GM23338 (cell line): Measurements from ENCODE around the gene EXD3. TPM values are rescaled to one million over a fixed set of nuclear protein-coding genes. Genes with fewer than 3 reads are reported as not detected.
"Not testable (repeated sequence)": the region's sequence is repeated elsewhere in the genome, so short reads cannot be mapped to it uniquely, and the experiment has no call there.

ENCODE experiments used
- ATAC-seq: fragments of 200-7000 bp; cut with Tn5 transposase; 3 replicates; pipeline ENCODE4 v1.9.1; 2020
- DNase-seq: peaks from one replicate; pipeline ENCODE4 v3.0.0-alpha.2; 2015; ENCODE audit warnings: low spot score
- H2AFZ ChIP-seq: fragments of 200-600 bp; sonication (generic); 2 replicates; pipeline ENCODE4 v1.8.0; 2016; ENCODE audit warnings: antibody characterized with exemption, mild to moderate bottlenecking, moderate library complexity
- H3F3A ChIP-seq: fragments of 200-600 bp; sonication (generic); replicated peaks from 2 replicates; pipeline ENCODE4 v1.8.0; 2017; ENCODE audit warnings: antibody characterized with exemption, mixed run types, low read depth
- H3K27ac ChIP-seq: fragments of 200-600 bp; sonication (generic); 2 replicates; pipeline ENCODE4 v1.6.1; 2016; ENCODE audit warnings: low read depth
- H3K27me3 ChIP-seq: fragments of 200-600 bp; sonication (generic); 2 replicates; pipeline ENCODE4 v1.8.0; 2016; ENCODE audit warnings: mild to moderate bottlenecking, mixed run types, moderate library complexity; ENCODE audit not compliant: insufficient read depth
- H3K36me3 ChIP-seq: fragments of 200-600 bp; sonication (generic); 2 replicates; pipeline ENCODE4 v1.8.0; 2016; ENCODE audit warnings: mild to moderate bottlenecking; ENCODE audit not compliant: insufficient read depth
- H3K4me1 ChIP-seq: fragments of 200-600 bp; sonication (generic); 2 replicates; pipeline ENCODE4 v1.8.0; 2016; ENCODE audit warnings: mild to moderate bottlenecking, moderate library complexity; ENCODE audit not compliant: insufficient read depth
- H3K4me2 ChIP-seq: fragments of 200-600 bp; sonication (generic); 2 replicates; pipeline ENCODE4 v1.7.1; 2017; ENCODE audit warnings: mixed run types
- H3K4me3 ChIP-seq: fragments of 200-600 bp; sonication (generic); 2 replicates; pipeline ENCODE4 v1.6.1; 2016; ENCODE audit warnings: mixed run types
- H3K79me2 ChIP-seq: fragments of 200-600 bp; sonication (generic); replicated peaks from 2 replicates; pipeline ENCODE4 v1.8.0; 2017; ENCODE audit warnings: mild to moderate bottlenecking; ENCODE audit not compliant: insufficient read depth
- H3K9me2 ChIP-seq: fragments of 200-600 bp; sonication (generic); 2 replicates; pipeline ENCODE4 v1.8.0; 2017; ENCODE audit not compliant: insufficient read depth
- H4K20me1 ChIP-seq: fragments of 200-600 bp; sonication (generic); replicated peaks from 2 replicates; pipeline ENCODE4 v1.8.0; 2017; ENCODE audit warnings: mild to moderate bottlenecking; ENCODE audit not compliant: insufficient read depth
- H3K27ac Mint-ChIP-seq: 2 replicates; pipeline ENCODE4 v1.8.0; 2020; ENCODE audit warnings: inconsistent platforms, mild to moderate bottlenecking, moderate library complexity, mixed read lengths
- H3K27me3 Mint-ChIP-seq: 3 replicates; pipeline ENCODE4 v1.8.0; 2022; ENCODE audit warnings: low read depth, mild to moderate bottlenecking, moderate library complexity, mixed read lengths, inconsistent platforms; ENCODE audit not compliant: insufficient read depth, poor library complexity
- H3K36me3 Mint-ChIP-seq: 3 replicates; pipeline ENCODE4 v1.8.0; 2021; ENCODE audit warnings: low read depth, mild to moderate bottlenecking, inconsistent platforms, moderate library complexity, mixed read lengths
- H3K4me1 Mint-ChIP-seq: 3 replicates; pipeline ENCODE4 v1.8.0; 2020; ENCODE audit warnings: mild to moderate bottlenecking, inconsistent platforms, mixed read lengths
- H3K4me3 Mint-ChIP-seq: 3 replicates; pipeline ENCODE4 v1.8.0; 2021; ENCODE audit warnings: moderate library complexity, mild to moderate bottlenecking, inconsistent platforms, mixed read lengths
- H3K9me3 Mint-ChIP-seq: 3 replicates; pipeline ENCODE4 v1.8.0; 2020; ENCODE audit warnings: moderate library complexity, mild to moderate bottlenecking, inconsistent platforms, mixed read lengths
- CTCF ChIP-seq, 2 experiments: fragments of 200-600 bp in 1 of 2; sonication (generic) in 1 of 2; conservative IDR thresholded peaks; 2 replicates each; pipeline versions ENCODE4 v1.5.1 to v1.6.1; 2016 to 2017; ENCODE audit warnings: antibody characterized with exemption in 2 of 2, low read depth in 2 of 2, mild to moderate bottlenecking in 2 of 2, moderate library complexity in 1 of 2
- EZH2phosphoT487 ChIP-seq: fragments of 200-600 bp; sonication (generic); IDR thresholded peaks from one replicate; pipeline ENCODE4 v1.8.1; 2018; ENCODE audit warnings: antibody characterized with exemption; ENCODE audit not compliant: unreplicated experiment
- JUNB ChIP-seq: IDR thresholded peaks from one replicate; pipeline ENCODE4 v1.6.1; 2016; ENCODE audit warnings: antibody characterized with exemption; ENCODE audit not compliant: unreplicated experiment
- POLR2AphosphoS5 ChIP-seq: IDR thresholded peaks from 2 replicates; pipeline ENCODE4 v1.6.1; 2016; ENCODE audit warnings: antibody characterized with exemption, low read depth
- REST ChIP-seq: IDR thresholded peaks from one replicate; pipeline ENCODE4 v1.6.1; 2018; ENCODE audit warnings: antibody characterized with exemption; ENCODE audit not compliant: unreplicated experiment
- ZNF114 ChIP-seq: fragments of 250-450 bp; sonication (Bioruptor Pico); IDR thresholded peaks from 2 replicates; pipeline ENCODE4 v1.5.0; 2020; ENCODE audit warnings: mild to moderate bottlenecking, moderate library complexity
- ZNF331 ChIP-seq: fragments of 250-450 bp; sonication (Bioruptor Pico); IDR thresholded peaks from 2 replicates; pipeline ENCODE4 v1.5.0; 2020; ENCODE audit warnings: low read depth, mild to moderate bottlenecking, moderate library complexity
- polyA plus RNA-seq: library from polyadenylated mRNA; unstranded; fragments of >200 nt; fragmentation: Nextera tagmentation; extraction: Ambion mirVana; gene quantifications from 2 replicates; pipeline ENCODE4 v1.2.1, GENCODE V29; 2016
- total RNA-seq: library from RNA; depleted of rRNA; stranded (reverse); fragments of >200 nt; shearing (Covaris generic); gene quantifications from 2 replicates; pipeline ENCODE4 v1.2.3, GENCODE V29; 2014
- TF ChIP-seq, protein P1 (sequence below): IDR thresholded peaks from 2 replicates; pipeline ENCODE4 v1.6.1; 2016; ENCODE audit warnings: antibody characterized with exemption

EXD3 gene
- total and polyA plus RNA-seq, 2 experiments from 2014 or later, result 3.6 to 9.7 TPM

GRCh38 chr9:137410891-137411249 lies 12.1 kb downstream of the EXD3 start (continued):
- TF ChIP-seq REST (no peak), JUNB (no peak), POLR2AphosphoS5 (no peak), EZH2phosphoT487 (no peak)
- TF ChIP-seq, protein P1, sequence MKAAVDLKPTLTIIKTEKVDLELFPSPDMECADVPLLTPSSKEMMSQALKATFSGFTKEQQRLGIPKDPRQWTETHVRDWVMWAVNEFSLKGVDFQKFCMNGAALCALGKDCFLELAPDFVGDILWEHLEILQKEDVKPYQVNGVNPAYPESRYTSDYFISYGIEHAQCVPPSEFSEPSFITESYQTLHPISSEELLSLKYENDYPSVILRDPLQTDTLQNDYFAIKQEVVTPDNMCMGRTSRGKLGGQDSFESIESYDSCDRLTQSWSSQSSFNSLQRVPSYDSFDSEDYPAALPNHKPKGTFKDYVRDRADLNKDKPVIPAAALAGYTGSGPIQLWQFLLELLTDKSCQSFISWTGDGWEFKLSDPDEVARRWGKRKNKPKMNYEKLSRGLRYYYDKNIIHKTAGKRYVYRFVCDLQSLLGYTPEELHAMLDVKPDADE, result no peak

DNA sequence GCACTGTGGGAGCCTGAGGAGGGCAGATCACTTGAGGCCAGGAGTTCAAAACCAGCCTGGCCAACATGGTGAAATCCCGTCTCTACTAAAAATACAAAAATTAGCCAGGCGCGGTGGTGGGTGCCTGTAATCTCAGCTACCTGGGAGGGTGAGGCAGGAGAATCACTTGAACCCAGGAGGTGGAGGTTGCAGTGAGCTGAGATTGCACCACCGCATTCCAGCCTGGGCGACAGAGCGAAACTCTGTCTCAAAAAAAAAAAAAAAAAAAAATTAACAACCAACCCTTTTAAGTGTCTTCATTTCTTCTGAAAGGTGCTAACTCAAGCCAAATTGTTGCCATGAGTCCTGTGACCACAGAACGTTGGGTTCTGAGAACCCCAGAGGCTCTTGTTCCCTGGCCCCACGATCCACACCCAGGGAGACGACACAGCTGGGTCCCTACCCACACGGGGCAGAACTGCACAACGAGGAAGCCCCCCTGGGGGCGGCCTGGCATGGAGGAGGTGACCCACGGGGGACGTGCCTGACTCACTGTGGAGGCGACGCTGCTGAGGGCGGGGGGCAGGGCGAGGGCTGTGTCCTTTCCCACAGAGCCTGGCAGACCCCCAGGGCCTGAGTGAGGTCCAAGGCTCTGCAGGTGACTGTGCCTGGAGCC lies 12.6 kb downstream of the EXD3 start:
- not testable (repeated sequence) for DNase-seq, H3K36me3 ChIP-seq, H2AFZ ChIP-seq, H3K27ac ChIP-seq, H3K27me3 Mint-ChIP-seq, H3K27ac Mint-ChIP-seq, H4K20me1 ChIP-seq, H3K4me3 Mint-ChIP-seq, H3F3A ChIP-seq, H3K9me3 Mint-ChIP-seq, H3K27me3 ChIP-seq, H3K9me2 ChIP-seq, H3K4me1 Mint-ChIP-seq, H3K4me3 ChIP-seq, H3K79me2 ChIP-seq, H3K4me2 ChIP-seq, H3K36me3 Mint-ChIP-seq, ATAC-seq, H3K4me1 ChIP-seq

- H2AFZ ChIP-seq, result no peak overlapping the region
- H3K27me3 ChIP-seq, result no peaks in the 10 kb centered on the region
- Mint-ChIP-seq H3K4me3 (no peak overlapping the region; the same call in 2 of the 3 replicates), H3K36me3 (no peaks in the 10 kb centered on the region), H3K27ac (no peak overlapping the region; the same call in 1 of the 2 replicates), H3K9me3 (no peaks in the 10 kb centered on the region), H3K27me3 (peaks cover 2% of the 10 kb centered on the region), H3K4me1 (no peaks in the 10 kb centered on the region; the same call in 1 of the 3 replicates)
- H3K4me3 ChIP-seq, result no peak overlapping the region
- no peaks in the 10 kb centered on the region for H3K9me2 ChIP-seq
- 0 out of 2 replicates have a peak, but pooled peaks cover 3% of the 10 kb centered on the region for H3K4me1 ChIP-seq
- H3K4me2 ChIP-seq, result no peak overlapping the region
- peaks cover 5% of the 10 kb centered on the region for H4K20me1 ChIP-seq
- 0 out of 2 replicates have a peak, but pooled peaks cover 3% of the 10 kb centered on the region for H3F3A ChIP-seq
- TF ChIP-seq ZNF331 (CRISPR knock-in tag) (no peak), ZNF114 (no peak), POLR2AphosphoS5 (no peak), REST (no peak), CTCF (conservative IDR thresholded peaks at IDR 0.05; ENCODE audit: low read depth in 2 of 2) (no peak)
- no peaks in the 10 kb centered on the region for H3K79me2 ChIP-seq
- no peaks in the 10 kb centered on the region for H3K36me3 ChIP-seq
- no peak overlapping the region for H3K27ac ChIP-seq
- no peak for DNase-seq
- no peak for ATAC-seq
These were observed 13.4 kb downstream of the EXD3 start for GRCh38 chr9:137409515-137409914.
